Neural progenitor cell (in vitro differentiated cells): ENCODE results near the gene FANCG. TPM values are rescaled to one million over a fixed set of nuclear protein-coding genes. Genes with fewer than 3 reads are reported as not detected.
A peak's percentile ranks its signal among the peaks of the same experiment; 100 is the strongest.

ENCODE experiments used
- DNase-seq: peaks from one replicate; pipeline ENCODE4 v3.0.0-alpha.2; 2016; ENCODE audit warnings: low spot score
- H2AFZ ChIP-seq: fragments of 200-600 bp; sonication (generic); replicated peaks from 2 replicates; pipeline ENCODE4 v1.6.1; 2016; ENCODE audit warnings: antibody characterized with exemption
- H3F3A ChIP-seq: fragments of 200-600 bp; sonication (generic); 2 replicates; pipeline ENCODE4 v1.6.1; 2016; ENCODE audit warnings: antibody characterized with exemption, low read depth
- H3K27ac ChIP-seq: fragments of 200-600 bp; sonication (generic); 2 replicates; pipeline ENCODE4 v1.5.1; 2016; ENCODE audit warnings: mild to moderate bottlenecking
- H3K27me3 ChIP-seq: fragments of 200-600 bp; sonication (generic); 2 replicates; pipeline ENCODE4 v1.6.1; 2016; ENCODE audit warnings: mild to moderate bottlenecking, moderate library complexity
- H3K36me3 ChIP-seq: fragments of 200-600 bp; sonication (generic); 2 replicates; pipeline ENCODE4 v1.5.1; 2016
- H3K4me1 ChIP-seq: fragments of 200-600 bp; sonication (generic); 2 replicates; pipeline ENCODE4 v1.6.1; 2016; ENCODE audit warnings: mixed run types
- H3K4me2 ChIP-seq: fragments of 200-600 bp; sonication (generic); 2 replicates; pipeline ENCODE4 v1.6.1; 2016
- H3K4me3 ChIP-seq: fragments of 200-600 bp; sonication (generic); 2 replicates; pipeline ENCODE4 v1.5.1; 2016
- H3K79me2 ChIP-seq: fragments of 200-600 bp; sonication (generic); 2 replicates; pipeline ENCODE4 v1.6.1; 2016; ENCODE audit warnings: low read depth
- H3K9ac ChIP-seq: fragments of 200-600 bp; sonication (generic); 2 replicates; pipeline ENCODE4 v1.6.1; 2016
- H3K9me3 ChIP-seq: fragments of 200-600 bp; sonication (generic); 2 replicates; pipeline ENCODE4 v1.5.1; 2016; ENCODE audit warnings: low read depth
- H4K20me1 ChIP-seq: fragments of 200-600 bp; sonication (generic); 2 replicates; pipeline ENCODE4 v1.6.1; 2016; ENCODE audit warnings: low read depth
- H3K27ac Mint-ChIP-seq: 3 replicates; pipeline ENCODE4 v1.8.0; 2021; ENCODE audit warnings: mixed read lengths
- H3K27me3 Mint-ChIP-seq: 2 replicates; pipeline ENCODE4 v1.8.0; 2022; ENCODE audit warnings: low read depth, mild to moderate bottlenecking, inconsistent platforms, moderate library complexity, mixed read lengths; ENCODE audit not compliant: insufficient read depth
- H3K36me3 Mint-ChIP-seq: 3 replicates; pipeline ENCODE4 v1.8.0; 2021; ENCODE audit warnings: mixed read lengths
- H3K4me1 Mint-ChIP-seq: 3 replicates; pipeline ENCODE4 v1.8.0; 2021; ENCODE audit warnings: mixed read lengths
- H3K4me3 Mint-ChIP-seq: 3 replicates; pipeline ENCODE4 v1.8.0; 2021; ENCODE audit warnings: mild to moderate bottlenecking, moderate library complexity, mixed read lengths
- H3K9me3 Mint-ChIP-seq: 3 replicates; pipeline ENCODE4 v1.8.0; 2020; ENCODE audit warnings: mixed read lengths
- EZH2 ChIP-seq: fragments of 200-600 bp; sonication (generic); IDR thresholded peaks from 2 replicates; pipeline ENCODE4 v1.6.1; 2017; ENCODE audit warnings: antibody characterized with exemption, mild to moderate bottlenecking, moderate library complexity
- EZH2phosphoT487 ChIP-seq: fragments of 200-600 bp; sonication (generic); IDR thresholded peaks from 2 replicates; pipeline ENCODE4 v1.6.1; 2017; ENCODE audit warnings: antibody characterized with exemption
- total RNA-seq: library from RNA; depleted of rRNA; stranded (reverse); fragments of >200 nt; gene quantifications from 2 replicates; pipeline ENCODE4 v1.2.3, GENCODE V29; 2015; ENCODE audit warnings: low replicate concordance
- TF ChIP-seq, protein P1 (sequence below): fragments of 200-600 bp; sonication (generic); IDR thresholded peaks from 2 replicates; pipeline ENCODE4 v1.5.1; 2017; ENCODE audit warnings: antibody characterized with exemption, mild to moderate bottlenecking

Gene FANCG
- total RNA-seq, 1 donor from 2014 or later = 89.4 TPM

DNA sequence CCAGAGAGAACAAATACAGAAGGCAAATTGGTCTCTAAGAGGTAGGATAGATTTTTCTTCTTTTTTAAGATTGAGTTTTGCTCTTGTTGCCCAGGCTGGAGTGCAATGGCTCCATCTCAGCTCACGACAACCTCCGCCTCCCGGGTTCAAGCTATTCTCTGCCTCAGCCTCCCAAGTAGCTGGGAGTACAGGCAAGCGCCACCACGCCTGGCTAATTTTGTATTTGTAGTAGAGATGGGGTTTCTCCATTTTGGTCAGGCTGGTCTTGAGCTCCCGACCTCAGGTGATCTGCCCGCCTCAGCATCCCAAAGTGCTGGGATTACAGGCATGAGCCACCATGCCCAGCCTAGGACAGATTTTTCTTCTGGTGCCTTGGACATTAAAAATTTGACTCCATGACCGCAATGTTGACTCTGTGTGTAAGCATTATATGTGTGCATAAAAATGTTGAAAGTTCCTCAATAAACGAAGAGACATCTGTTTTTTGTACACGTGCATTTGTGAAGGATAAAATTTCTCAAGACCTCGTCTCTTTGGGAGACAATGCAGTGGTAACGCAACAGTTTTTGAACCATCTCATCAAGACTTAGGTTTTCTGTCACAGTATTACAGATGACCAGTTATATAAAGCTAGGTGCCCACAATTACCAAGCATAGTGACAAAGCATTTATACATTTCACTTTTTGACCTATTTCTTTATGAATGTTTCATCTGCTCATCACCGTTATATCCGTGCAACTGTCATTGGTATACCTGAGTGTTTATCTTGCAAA is 24.7 kb downstream of the FANCG start:
- H3K4me3 Mint-ChIP-seq = no peak overlapping the region

DNA sequence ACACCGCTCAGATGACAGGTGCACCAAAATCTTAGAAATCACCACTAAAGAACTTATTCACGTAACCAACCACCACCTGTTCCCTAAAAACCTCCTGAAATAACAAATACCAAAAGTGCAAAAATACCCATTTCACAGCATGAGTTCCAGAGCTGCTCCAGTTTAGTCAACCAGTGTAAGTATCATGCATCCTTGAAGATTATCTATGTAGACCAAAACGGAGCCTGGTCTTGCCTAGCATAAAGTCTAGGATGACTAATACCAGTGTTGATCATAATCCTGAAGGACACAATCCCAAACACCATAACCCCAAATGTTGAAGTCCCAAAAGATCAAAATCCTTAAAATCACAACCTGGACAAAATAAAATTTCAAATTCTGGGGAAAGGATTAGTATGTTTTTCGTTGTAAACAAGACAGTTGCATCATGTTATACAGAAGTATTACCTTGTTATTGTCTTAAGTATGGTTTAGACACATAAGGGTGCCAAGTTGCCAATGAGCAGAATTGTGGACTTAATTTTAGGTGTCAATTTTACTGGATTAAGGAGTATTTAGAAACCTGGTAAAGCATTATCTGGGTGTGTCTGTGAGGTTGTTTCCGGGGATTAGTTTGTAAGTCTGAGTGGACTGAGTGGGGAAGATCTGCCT is 25.4 kb downstream of the FANCG start:
- Mint-ChIP-seq H3K27me3 (no peaks in the 10 kb centered on the region), H3K4me1 (no peaks in the 10 kb centered on the region), H3K36me3 (peaks cover 73% of the 10 kb centered on the region), H3K4me3 (no peak overlapping the region), H3K27ac (no peak overlapping the region), H3K9me3 (peaks cover 3% of the 10 kb centered on the region)
- peaks cover 19% of the 10 kb centered on the region for H3K36me3 ChIP-seq
- H3K4me1 ChIP-seq = no peaks in the 10 kb centered on the region
- peaks cover 49% of the 10 kb centered on the region for H3F3A ChIP-seq
- no peak overlapping the region for H3K4me3 ChIP-seq
- no peak overlapping the region for H3K9ac ChIP-seq
- H4K20me1 ChIP-seq = peaks cover 4% of the 10 kb centered on the region
- H3K4me2 ChIP-seq = no peak overlapping the region
- H2AFZ ChIP-seq = no peak overlapping the region
- H3K9me3 ChIP-seq = no peaks in the 10 kb centered on the region
- H3K79me2 ChIP-seq = no peaks in the 10 kb centered on the region
- TF ChIP-seq EZH2 (no peak), EZH2phosphoT487 (no peak)
- TF ChIP-seq, protein P1, sequence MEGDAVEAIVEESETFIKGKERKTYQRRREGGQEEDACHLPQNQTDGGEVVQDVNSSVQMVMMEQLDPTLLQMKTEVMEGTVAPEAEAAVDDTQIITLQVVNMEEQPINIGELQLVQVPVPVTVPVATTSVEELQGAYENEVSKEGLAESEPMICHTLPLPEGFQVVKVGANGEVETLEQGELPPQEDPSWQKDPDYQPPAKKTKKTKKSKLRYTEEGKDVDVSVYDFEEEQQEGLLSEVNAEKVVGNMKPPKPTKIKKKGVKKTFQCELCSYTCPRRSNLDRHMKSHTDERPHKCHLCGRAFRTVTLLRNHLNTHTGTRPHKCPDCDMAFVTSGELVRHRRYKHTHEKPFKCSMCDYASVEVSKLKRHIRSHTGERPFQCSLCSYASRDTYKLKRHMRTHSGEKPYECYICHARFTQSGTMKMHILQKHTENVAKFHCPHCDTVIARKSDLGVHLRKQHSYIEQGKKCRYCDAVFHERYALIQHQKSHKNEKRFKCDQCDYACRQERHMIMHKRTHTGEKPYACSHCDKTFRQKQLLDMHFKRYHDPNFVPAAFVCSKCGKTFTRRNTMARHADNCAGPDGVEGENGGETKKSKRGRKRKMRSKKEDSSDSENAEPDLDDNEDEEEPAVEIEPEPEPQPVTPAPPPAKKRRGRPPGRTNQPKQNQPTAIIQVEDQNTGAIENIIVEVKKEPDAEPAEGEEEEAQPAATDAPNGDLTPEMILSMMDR = no peak
- no peaks in the 10 kb centered on the region for H3K27me3 ChIP-seq
- no peak for DNase-seq
- no peak overlapping the region for H3K27ac ChIP-seq

More for the DNA sequence above, 24.7 kb downstream of the FANCG start:
- Histone ChIP-seq H3K27me3 (no peaks in the 10 kb centered on the region), H3K9me3 (no peaks in the 10 kb centered on the region), H3K9ac (no peak overlapping the region), H3K4me2 (no peak overlapping the region), H2AFZ (no peak overlapping the region), H3K79me2 (no peaks in the 10 kb centered on the region), H3F3A (peaks cover 49% of the 10 kb centered on the region), H3K4me3 (no peak overlapping the region), H3K36me3 (peaks cover 19% of the 10 kb centered on the region), H3K4me1 (no peaks in the 10 kb centered on the region), H4K20me1 (peaks cover 4% of the 10 kb centered on the region), H3K27ac (no peak overlapping the region)
- H3K36me3 Mint-ChIP-seq = peaks cover 75% of the 10 kb centered on the region
- no peaks in the 10 kb centered on the region for H3K4me1 Mint-ChIP-seq
- H3K27me3 Mint-ChIP-seq = no peaks in the 10 kb centered on the region
- H3K27ac Mint-ChIP-seq = no peak overlapping the region
- TF ChIP-seq EZH2phosphoT487 (no peak), EZH2 (no peak)
- TF ChIP-seq, protein P1 = no peak
- H3K9me3 Mint-ChIP-seq = peaks cover 3% of the 10 kb centered on the region
- DNase-seq = no peak

DNA sequence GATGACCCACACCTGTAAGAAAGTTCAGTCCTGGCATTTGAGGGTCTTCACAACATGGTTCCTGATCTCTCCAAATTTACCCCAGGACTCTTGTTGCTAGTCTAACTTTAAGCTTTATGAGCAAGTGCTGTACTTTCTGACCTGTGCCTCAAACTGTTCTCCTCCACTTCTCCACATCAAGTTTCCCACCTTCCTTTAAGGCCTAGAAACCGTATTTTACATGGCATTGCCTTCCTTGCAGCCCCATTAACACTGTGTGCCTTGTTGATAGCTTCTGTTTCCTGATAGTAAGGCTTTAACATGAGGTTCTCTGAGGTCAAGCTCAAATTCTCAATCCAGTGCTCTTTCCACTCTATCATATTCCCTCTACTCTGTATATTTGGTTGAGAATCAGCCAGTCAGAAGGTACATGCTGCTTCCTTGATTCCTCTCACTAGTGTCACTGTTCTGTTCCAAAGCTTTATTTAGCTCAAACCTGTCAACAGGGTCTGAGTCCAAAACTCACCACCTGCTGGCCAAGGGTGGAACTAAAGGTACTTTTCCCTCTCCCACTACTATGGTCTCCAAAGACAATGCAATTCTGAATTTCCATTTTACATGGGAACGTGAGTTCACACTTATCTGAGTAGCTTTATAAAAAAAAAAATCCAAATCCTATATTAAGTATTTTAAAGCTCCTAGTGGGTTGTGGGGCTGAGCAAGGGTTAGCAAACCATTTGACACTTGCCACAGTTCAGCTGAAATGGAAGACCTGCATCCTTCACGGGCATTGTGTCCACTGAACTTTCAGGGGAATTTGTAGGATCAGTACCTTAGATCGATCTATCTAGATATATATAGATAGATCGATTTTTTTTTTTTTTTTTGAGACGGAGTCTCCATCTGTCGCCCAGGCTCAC is 28.4 kb downstream of the FANCG start:
- peaks cover 57% of the 10 kb centered on the region for H3K36me3 Mint-ChIP-seq

More for the DNA sequence above, 28.4 kb downstream of the FANCG start:
- Histone ChIP-seq H3K4me1 (no peaks in the 10 kb centered on the region), H3K79me2 (no peaks in the 10 kb centered on the region), H3K36me3 (peaks cover 9% of the 10 kb centered on the region), H3K9me3 (no peaks in the 10 kb centered on the region), H3K9ac (no peak overlapping the region), H3K27me3 (no peaks in the 10 kb centered on the region), H3K4me3 (no peak overlapping the region), H3K27ac (no peak overlapping the region), H2AFZ (no peak overlapping the region), H4K20me1 (no peaks in the 10 kb centered on the region), H3F3A (peaks cover 31% of the 10 kb centered on the region), H3K4me2 (no peak overlapping the region)
- Mint-ChIP-seq H3K9me3 (peaks cover 3% of the 10 kb centered on the region), H3K4me1 (no peaks in the 10 kb centered on the region), H3K27ac (no peak overlapping the region), H3K4me3 (no peak overlapping the region), H3K27me3 (peaks cover 4% of the 10 kb centered on the region)
- DNase-seq = peak; percentile 60
- TF ChIP-seq EZH2 = no peak
- TF ChIP-seq, protein P1 = peak; percentile 73
